ENCODE results near the gene SERP1.

The SERP1 gene

DNA sequence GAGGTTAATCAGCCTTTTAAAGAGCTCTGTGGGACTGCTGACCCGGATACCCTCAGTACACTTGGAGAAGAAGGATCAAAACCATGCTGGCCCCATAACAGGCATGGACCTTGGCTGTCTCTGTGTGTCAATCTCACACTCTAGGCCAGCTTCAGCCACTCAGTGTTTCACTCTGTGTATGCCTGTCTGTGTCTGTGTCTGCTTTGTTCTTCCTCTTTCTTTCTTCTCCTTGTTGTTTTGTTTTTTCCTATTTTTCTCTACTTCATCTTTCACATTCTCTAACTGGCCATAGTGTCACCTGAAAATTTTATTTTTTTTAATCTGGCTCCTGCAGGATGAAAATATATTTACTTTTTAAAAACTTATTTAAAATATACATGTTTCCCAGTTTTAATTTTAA, 51.1 kb downstream of the SERP1 start:
- Histone ChIP-seq H3K9me3 (ENCODE audit: control extremely low read depth in 1 of 5, control insufficient read depth in 4 of 5, insufficient read depth in 2 of 5, low read depth in 1 of 5, low read length in 4 of 5) (no peaks in the 10 kb centered on the region), H3K36me3 (ENCODE audit: control insufficient read depth in 4 of 4, insufficient read depth in 4 of 4, low read length in 3 of 4) (no peaks in the 10 kb centered on the region), H3K27ac (ENCODE audit: insufficient read depth in 1 of 2, low read depth in 1 of 2, low read length in 2 of 2, poor library complexity in 1 of 2, severe bottlenecking in 2 of 2) (no peak overlapping the region), H3K4me3 (ENCODE audit: control insufficient read depth in 1 of 7, extremely low read depth in 1 of 7, insufficient read depth in 4 of 7, low read depth in 2 of 7, low read length in 6 of 7) (no peak overlapping the region), H3K27me3 (replicated peaks in 2 of 5; ENCODE audit: control insufficient read depth in 4 of 5, insufficient read depth in 5 of 5, low read length in 4 of 5) (no peaks in the 10 kb centered on the region), H3K4me1 (ENCODE audit: control extremely low read depth in 1 of 4, control insufficient read depth in 4 of 4, insufficient read depth in 4 of 4, low read length in 3 of 4) (no peaks in the 10 kb centered on the region)
- peak in 2 of 3 donors; percentile 14 to 28 for DNase-seq
- ChIA-PET CTCF (interaction anchor here (0.9 to 6.3 kb wide), 19 partner anchors 8 to 275 kb away, joined by 3 to 51 read pairs (median 4); partner anchors contain the start of gene TSC22D2), POLR2A (interaction anchor here (0.5 to 1.0 kb wide), 4 partner anchors 12 to 213 kb away, joined by 3 to 4 read pairs (median 4); partner anchors contain the start of gene TSC22D2)
- 80% methylated on average over 1 of the region's 1 CpG for WGBS (ENCODE audit: insufficient coverage)

DNA sequence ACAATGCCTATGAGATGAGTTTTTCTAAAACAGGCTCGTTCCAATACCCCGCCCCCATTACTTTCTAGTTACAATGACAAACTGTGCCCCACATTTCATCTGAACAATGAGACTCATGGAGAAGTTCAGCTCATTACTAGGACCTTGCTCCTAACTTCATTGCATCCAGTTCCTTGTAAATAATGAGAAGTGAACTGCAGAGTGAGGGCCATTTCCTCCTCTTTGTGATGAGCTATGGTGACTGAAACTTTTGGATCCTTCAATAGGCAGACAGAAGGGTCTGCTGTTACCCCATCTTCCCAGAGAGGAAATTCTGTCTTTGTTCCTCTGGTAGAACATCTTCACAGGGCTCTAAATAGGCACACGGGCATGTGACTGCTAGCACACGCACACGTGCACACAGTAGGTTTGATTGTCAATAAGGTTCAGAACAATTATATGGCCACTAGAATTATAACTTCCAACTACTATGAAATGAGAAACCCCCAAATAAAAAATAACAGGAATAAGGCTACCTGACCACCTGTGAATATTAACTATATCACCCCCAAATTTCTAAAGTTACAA, 51.8 kb downstream of the SERP1 start:
- POLR2A ChIA-PET = interaction anchor here (0.7 kb wide), 1 partner anchor 86 kb away, joined by 3 read pairs; the partner anchor contains the start of gene TSC22D2
- CTCF ChIA-PET = interaction anchor here (0.8 to 6.3 kb wide), 18 partner anchors 9 to 274 kb away, joined by 3 to 51 read pairs (median 4); partner anchors contain the start of gene TSC22D2
- Histone ChIP-seq H3K36me3 (ENCODE audit: control insufficient read depth in 4 of 4, insufficient read depth in 4 of 4, low read length in 3 of 4) (no peaks in the 10 kb centered on the region), H3K9me3 (ENCODE audit: control extremely low read depth in 1 of 5, control insufficient read depth in 4 of 5, insufficient read depth in 2 of 5, low read depth in 1 of 5, low read length in 4 of 5) (no peaks in the 10 kb centered on the region), H3K27ac (ENCODE audit: insufficient read depth in 1 of 2, low read depth in 1 of 2, low read length in 2 of 2, poor library complexity in 1 of 2, severe bottlenecking in 2 of 2) (no peak overlapping the region), H3K4me3 (ENCODE audit: control insufficient read depth in 1 of 7, extremely low read depth in 1 of 7, insufficient read depth in 4 of 7, low read depth in 2 of 7, low read length in 6 of 7) (no peak overlapping the region), H3K4me1 (ENCODE audit: control extremely low read depth in 1 of 4, control insufficient read depth in 4 of 4, insufficient read depth in 4 of 4, low read length in 3 of 4) (no peaks in the 10 kb centered on the region), H3K27me3 (replicated peaks in 2 of 5; ENCODE audit: control insufficient read depth in 4 of 5, insufficient read depth in 5 of 5, low read length in 4 of 5) (no peaks in the 10 kb centered on the region)
- WGBS (ENCODE audit: insufficient coverage) = 80% methylated on average over 2 of the region's 5 CpGs
- DNase-seq = no peak

All from common myeloid progenitor, CD34-positive (primary cell).